Muscle of leg (tissue), 11 donors: ENCODE data around the gene FAAH. TPM values are rescaled to one million over a fixed set of nuclear protein-coding genes. Genes with fewer than 3 reads are reported as not detected.

Experiments
- DNase-seq: peaks from one replicate; pipeline ENCODE4 v3.0.0; 2013
- H3K27ac ChIP-seq: one replicate; pipeline ENCODE4 v1.5.1; 2013; ENCODE audit warnings: mild to moderate bottlenecking, low read length, control low read depth
- H3K27me3 ChIP-seq: one replicate; pipeline ENCODE4 v1.6.1; 2013; ENCODE audit warnings: low read length; ENCODE audit not compliant: control insufficient read depth, insufficient read depth
- H3K36me3 ChIP-seq: one replicate; pipeline ENCODE4 v1.6.1; 2013; ENCODE audit warnings: low read length; ENCODE audit not compliant: control insufficient read depth, insufficient read depth
- H3K4me1 ChIP-seq: one replicate; pipeline ENCODE4 v1.6.1; 2013; ENCODE audit warnings: low read length; ENCODE audit not compliant: control insufficient read depth, insufficient read depth
- H3K4me3 ChIP-seq: one replicate; pipeline ENCODE4 v1.5.1; 2013; ENCODE audit warnings: low read length, control low read depth
- H3K9me3 ChIP-seq: replicated peaks from 2 replicates; pipeline ENCODE4 v1.6.1; 2013; ENCODE audit warnings: low read depth, low read length; ENCODE audit not compliant: control insufficient read depth
- WGBS: methylation state at CpG from one replicate; pipeline ENCODE4 v1.1.5; 2013; ENCODE audit warnings: missing lambda C conversion rate; ENCODE audit not compliant: insufficient coverage; 5-methylcytosine and 5-hydroxymethylcytosine counted together
- polyA plus RNA-seq, 8 donors: library from polyadenylated mRNA; unstranded; fragments of 120-200 nt; gene quantifications; one replicate each; pipeline versions ENCODE4 v1.2.1 to v1.2.3, GENCODE V29; 2013; ENCODE audit warnings: inconsistent platforms in 1 of 8, low replicate concordance in 1 of 8; ENCODE audit not compliant: insufficient read length in 8 of 8, insufficient read depth in 1 of 8
- total RNA-seq: library from RNA; stranded (reverse); fragments of 120-200 nt; gene quantifications from one replicate; pipeline ENCODE4 v1.2.4, GENCODE V29; 2013

Gene FAAH
- total and polyA plus RNA-seq, 9 donors: 9.7 to 25.8 (median 15.0) TPM

GRCh38 chr1:46396441-46397398, 2.6 kb downstream of the FAAH start:
- peaks cover 35% of the 10 kb centered on the region for H3K4me1 ChIP-seq
- no peak for DNase-seq
- H3K27ac ChIP-seq: no peak overlapping the region
- H3K4me3 ChIP-seq: no peak overlapping the region
- no peaks in the 10 kb centered on the region for H3K36me3 ChIP-seq
- H3K9me3 ChIP-seq: peaks cover 13% of the 10 kb centered on the region
- WGBS: 59% methylated on average over 7 of the region's 10 CpGs
- H3K27me3 ChIP-seq: peaks cover 29% of the 10 kb centered on the region

- Histone ChIP-seq H3K4me3 (no peak overlapping the region), H3K27ac (peak overlapping the region; percentile 37), H3K9me3 (no peaks in the 10 kb centered on the region), H3K36me3 (no peaks in the 10 kb centered on the region), H3K27me3 (peaks cover 14% of the 10 kb centered on the region), H3K4me1 (peaks cover 39% of the 10 kb centered on the region)
- DNase-seq: no peak
- WGBS: 38% methylated on average over 6 of the region's 9 CpGs
Measured at GRCh38 chr1:46399307-46399706, 5.2 kb downstream of the FAAH start.

DNA sequence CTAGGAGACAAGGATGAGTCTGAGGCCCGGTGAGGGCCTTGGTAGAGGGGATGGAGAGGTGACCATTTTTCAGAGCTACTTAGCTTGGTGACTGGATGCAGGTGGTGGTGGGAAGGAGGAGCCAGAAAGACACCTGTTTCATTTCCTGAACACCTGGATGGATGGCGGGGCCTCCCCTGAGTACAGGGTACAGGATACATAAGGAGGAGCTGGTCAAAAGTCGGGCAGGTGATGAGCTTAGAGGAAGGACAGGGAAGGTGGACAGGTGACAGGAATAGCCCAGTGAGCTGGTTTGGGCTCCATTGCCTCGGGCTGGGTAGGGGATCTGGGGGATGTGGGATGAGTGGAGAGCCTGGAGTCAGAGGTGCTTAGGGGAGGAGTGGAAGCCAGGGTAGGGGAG, 6.3 kb downstream of the FAAH start:
- Histone ChIP-seq H3K9me3 (no peaks in the 10 kb centered on the region), H3K4me1 (peaks cover 28% of the 10 kb centered on the region), H3K27me3 (peaks cover 6% of the 10 kb centered on the region), H3K27ac (peak overlapping the region; percentile 7), H3K36me3 (no peaks in the 10 kb centered on the region), H3K4me3 (no peak overlapping the region)
- DNase-seq: no peak
- WGBS: 48% methylated on average over 4 of the region's 4 CpGs

GRCh38 chr1:46401154-46401913, 7.2 kb downstream of the FAAH start:
- Histone ChIP-seq H3K27ac (no peak overlapping the region), H3K9me3 (no peaks in the 10 kb centered on the region), H3K36me3 (no peaks in the 10 kb centered on the region), H3K27me3 (peaks cover 5% of the 10 kb centered on the region), H3K4me1 (peaks cover 31% of the 10 kb centered on the region), H3K4me3 (no peak overlapping the region)
- no peak for DNase-seq
- 62% methylated on average over 5 of the region's 6 CpGs for WGBS

GRCh38 chr1:46401964-46402626, 8.0 kb downstream of the FAAH start:
- Histone ChIP-seq H3K9me3 (no peaks in the 10 kb centered on the region), H3K4me1 (peaks cover 32% of the 10 kb centered on the region), H3K4me3 (no peak overlapping the region), H3K36me3 (no peaks in the 10 kb centered on the region), H3K27me3 (peaks cover under 1% of the 10 kb centered on the region), H3K27ac (no peak overlapping the region)
- 27% methylated on average over 5 of the region's 10 CpGs for WGBS
- DNase-seq: peak; percentile 87

DNA sequence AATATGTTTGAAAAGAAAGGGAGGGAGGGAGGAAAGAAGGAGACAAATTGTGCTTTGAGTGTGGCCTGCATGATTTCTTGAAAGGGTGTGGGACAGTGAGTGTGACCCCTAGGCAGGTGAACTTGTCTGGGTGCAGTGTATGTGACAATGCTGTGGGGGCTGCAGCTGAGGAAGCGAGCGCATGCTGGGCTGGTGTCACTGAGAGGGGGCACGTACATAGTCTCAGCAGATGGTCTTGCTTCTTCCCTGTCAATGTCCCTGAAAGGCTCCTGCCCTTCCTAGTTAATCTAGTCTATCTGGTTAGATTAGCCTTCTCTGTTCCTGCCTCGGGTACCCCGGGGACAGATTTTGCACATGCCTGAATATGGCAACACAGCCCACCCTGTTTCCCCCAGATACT, 9.8 kb downstream of the FAAH start:
- H3K36me3 ChIP-seq: peaks cover 3% of the 10 kb centered on the region
- 87% methylated on average over 3 of the region's 5 CpGs for WGBS

DNA sequence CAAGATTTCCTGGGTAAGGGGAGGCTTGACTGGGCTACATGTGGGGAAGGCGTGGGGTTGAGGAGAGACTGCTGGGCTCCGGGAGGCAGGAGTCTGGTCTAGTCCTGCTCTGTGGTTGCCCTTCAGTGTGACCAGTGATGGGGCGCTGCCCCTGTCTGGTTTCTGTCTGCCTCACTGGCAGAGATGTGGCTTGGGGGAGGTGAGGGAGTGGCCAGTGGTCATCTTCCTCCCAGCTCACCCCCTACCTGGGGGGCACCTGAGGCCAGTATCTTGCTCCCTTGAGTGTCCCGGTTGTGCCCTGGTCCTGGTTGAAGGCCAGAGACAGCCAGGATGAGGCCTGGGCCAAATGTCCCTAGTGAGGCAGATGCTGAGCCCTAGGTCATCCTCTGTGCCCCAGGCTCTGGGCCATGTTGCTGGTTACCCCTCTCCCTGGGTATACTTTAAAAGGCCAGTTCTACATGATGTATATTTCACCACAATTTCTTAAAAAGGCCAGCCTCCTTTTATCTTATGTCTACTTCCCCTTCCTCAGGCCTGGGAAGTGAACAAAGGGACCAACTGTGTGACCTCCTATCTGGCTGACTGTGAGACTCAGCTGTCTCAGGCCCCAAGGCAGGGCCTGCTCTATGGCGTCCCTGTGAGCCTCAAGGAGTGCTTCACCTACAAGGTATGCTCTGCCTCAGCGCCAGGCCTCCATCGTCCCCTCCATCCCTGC, 10.5 kb downstream of the FAAH start:
- no peaks in the 10 kb centered on the region for H3K27me3 ChIP-seq
- H3K9me3 ChIP-seq: no peaks in the 10 kb centered on the region
- H3K27ac ChIP-seq: no peak overlapping the region
- H3K4me3 ChIP-seq: no peak overlapping the region
- DNase-seq: no peak
- H3K36me3 ChIP-seq: peaks cover 3% of the 10 kb centered on the region
- peaks cover 31% of the 10 kb centered on the region for H3K4me1 ChIP-seq
- 79% methylated on average over 3 of the region's 7 CpGs for WGBS

More for the DNA sequence above, 9.8 kb downstream of the FAAH start:
- no peaks in the 10 kb centered on the region for H3K27me3 ChIP-seq
- peaks cover 31% of the 10 kb centered on the region for H3K4me1 ChIP-seq
- no peak overlapping the region for H3K27ac ChIP-seq
- no peak for DNase-seq
- no peaks in the 10 kb centered on the region for H3K9me3 ChIP-seq
- H3K4me3 ChIP-seq: no peak overlapping the region

- peaks cover 30% of the 10 kb centered on the region for H3K4me1 ChIP-seq
- H3K27me3 ChIP-seq: no peaks in the 10 kb centered on the region
- no peak overlapping the region for H3K4me3 ChIP-seq
- DNase-seq: no peak
- H3K9me3 ChIP-seq: no peaks in the 10 kb centered on the region
- H3K36me3 ChIP-seq: peaks cover 3% of the 10 kb centered on the region
- H3K27ac ChIP-seq: no peak overlapping the region
- 88% methylated on average over 11 of the region's 12 CpGs for WGBS
Measured at GRCh38 chr1:46405197-46405555, 11.1 kb downstream of the FAAH start.

- no peak overlapping the region for H3K4me3 ChIP-seq
- H3K27me3 ChIP-seq: no peaks in the 10 kb centered on the region
- no peak overlapping the region for H3K27ac ChIP-seq
- H3K36me3 ChIP-seq: peaks cover 8% of the 10 kb centered on the region
- H3K9me3 ChIP-seq: no peaks in the 10 kb centered on the region
- peaks cover 26% of the 10 kb centered on the region for H3K4me1 ChIP-seq
- DNase-seq: no peak
- 71% methylated on average over 7 of the region's 17 CpGs for WGBS
Measured at GRCh38 chr1:46405724-46406123, 11.6 kb downstream of the FAAH start.
